ENCODE results near the gene VDAC2.

DNA sequence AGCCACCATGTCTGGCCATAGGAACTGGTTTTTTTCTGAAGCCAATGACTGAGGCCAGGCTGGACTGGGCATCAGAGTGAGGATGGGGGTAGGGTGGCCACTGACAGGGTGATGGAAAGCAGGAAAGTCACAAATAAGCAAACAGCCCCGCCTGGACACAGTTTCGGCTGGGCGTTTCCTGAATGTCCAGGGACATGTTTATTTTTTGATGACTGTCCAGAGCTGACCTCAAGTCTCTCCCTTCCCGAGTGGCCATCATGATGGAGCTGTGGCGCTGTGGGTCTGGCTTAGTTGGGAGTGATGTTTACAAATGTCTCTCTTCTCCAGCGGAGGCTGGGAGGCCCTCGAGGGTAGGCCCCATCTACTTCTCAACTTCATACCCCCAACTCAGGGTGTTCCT, 62.3 kb downstream of the VDAC2 start:
- TF ChIP-seq, protein P1, sequence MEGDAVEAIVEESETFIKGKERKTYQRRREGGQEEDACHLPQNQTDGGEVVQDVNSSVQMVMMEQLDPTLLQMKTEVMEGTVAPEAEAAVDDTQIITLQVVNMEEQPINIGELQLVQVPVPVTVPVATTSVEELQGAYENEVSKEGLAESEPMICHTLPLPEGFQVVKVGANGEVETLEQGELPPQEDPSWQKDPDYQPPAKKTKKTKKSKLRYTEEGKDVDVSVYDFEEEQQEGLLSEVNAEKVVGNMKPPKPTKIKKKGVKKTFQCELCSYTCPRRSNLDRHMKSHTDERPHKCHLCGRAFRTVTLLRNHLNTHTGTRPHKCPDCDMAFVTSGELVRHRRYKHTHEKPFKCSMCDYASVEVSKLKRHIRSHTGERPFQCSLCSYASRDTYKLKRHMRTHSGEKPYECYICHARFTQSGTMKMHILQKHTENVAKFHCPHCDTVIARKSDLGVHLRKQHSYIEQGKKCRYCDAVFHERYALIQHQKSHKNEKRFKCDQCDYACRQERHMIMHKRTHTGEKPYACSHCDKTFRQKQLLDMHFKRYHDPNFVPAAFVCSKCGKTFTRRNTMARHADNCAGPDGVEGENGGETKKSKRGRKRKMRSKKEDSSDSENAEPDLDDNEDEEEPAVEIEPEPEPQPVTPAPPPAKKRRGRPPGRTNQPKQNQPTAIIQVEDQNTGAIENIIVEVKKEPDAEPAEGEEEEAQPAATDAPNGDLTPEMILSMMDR (IDR thresholded peaks at IDR 0.05 in 4 of 5, conservative IDR thresholded peaks at IDR 0.05 in 1 of 5): no peak
- TF ChIP-seq POLR2A (IDR thresholded peaks at IDR 0.05): no peak
